K562 (cell line): ENCODE data around the gene ZNF622. TPM values are rescaled to one million over a fixed set of nuclear protein-coding genes. Genes with fewer than 3 reads are reported as not detected.
A peak's percentile ranks its signal among the peaks of the same experiment; 100 is the strongest.

ENCODE experiments used
- CTCF ChIP-seq, 3 experiments: IDR thresholded peaks in 2 of 3; conservative IDR thresholded peaks in 1 of 3; 2 replicates each; pipeline ENCODE4 v1.5.1; 2011 to 2012; ENCODE audit warnings: low read length in 3 of 3, mild to moderate bottlenecking in 3 of 3, control low read depth in 2 of 3, improper control_type of control experiment in 1 of 3, inconsistent platforms in 1 of 3, low read depth in 1 of 3, mixed read lengths in 1 of 3, moderate library complexity in 1 of 3; ENCODE audit not compliant: insufficient read depth in 2 of 3
- NELFE ChIP-seq: IDR thresholded peaks from 2 replicates; pipeline ENCODE4 v1.6.1; 2011; ENCODE audit warnings: mild to moderate bottlenecking; ENCODE audit not compliant: insufficient read depth, insufficient read length
- NFIC ChIP-seq: fragments of 450-650 bp; IDR thresholded peaks from 2 replicates; pipeline ENCODE4 v1.6.1; 2017; ENCODE audit warnings: mild to moderate bottlenecking, inconsistent platforms
- RREB1 ChIP-seq: fragments of 250-450 bp; sonication (Bioruptor Pico); IDR thresholded peaks from 2 replicates; pipeline ENCODE4 v1.4.0; 2020
- SRF ChIP-seq, 2 experiments: fragments of 250-450, 450-650 bp in 1 of 2; sonication (Bioruptor Pico) in 1 of 2; sonication (generic) in 1 of 2; formaldehyde crosslinking; IDR thresholded peaks; 2 replicates each; pipeline versions ENCODE4 v1.5.0 to v1.5.1; 2020 to 2022; ENCODE audit warnings: mild to moderate bottlenecking in 1 of 2, missing genetic modification reagents in 1 of 2
- TCF3 ChIP-seq: sonication (generic); formaldehyde crosslinking; IDR thresholded peaks from 2 replicates; pipeline ENCODE4 v1.4.0; 2020; ENCODE audit warnings: mild to moderate bottlenecking, missing genetic modification reagents
- ZNF311 ChIP-seq: fragments of 250-450 bp; sonication (Bioruptor Pico); IDR thresholded peaks from 2 replicates; pipeline ENCODE4 v1.4.0; 2020; ENCODE audit warnings: mild to moderate bottlenecking, moderate library complexity
- ZNF589 ChIP-seq: fragments of 200-800 bp; sonication (Bioruptor generic); IDR thresholded peaks from 2 replicates; pipeline ENCODE4 v1.6.1; 2016; ENCODE audit warnings: low read depth, missing genetic modification characterization, missing compliant biosample characterization
- ZNF696 ChIP-seq: fragments of 250-450 bp; sonication (Bioruptor Pico); conservative IDR thresholded peaks from 2 replicates; pipeline ENCODE4 v1.4.0; 2020; ENCODE audit warnings: mild to moderate bottlenecking, moderate library complexity
- ZNF778 ChIP-seq: fragments of 450-650 bp; formaldehyde crosslinking; IDR thresholded peaks from 2 replicates; pipeline ENCODE4 v1.4.0; 2020; ENCODE audit warnings: mild to moderate bottlenecking, moderate library complexity
- polyA plus RNA-seq, 8 experiments: library from polyadenylated mRNA; depleted of rRNA in 4 of 8; stranded (reverse) in 5 of 8; unstranded in 3 of 8; fragments of >200 nt; fragmentation: Nextera tagmentation in 2 of 8; fragmentation: Illumina TruSeq in 1 of 8; extraction: Ambion mirVana in 2 of 8; extraction: Trizol in 1 of 8; gene quantifications; 2 replicates each; pipeline versions ENCODE4 v1.2.1 to v1.2.3, GENCODE V29; 2011 to 2014; ENCODE audit warnings: inconsistent platforms in 1 of 8, missing spikeins in 1 of 8
- total RNA-seq, 7 experiments: library from RNA; depleted of rRNA in 6 of 7; stranded (reverse); fragments of >200 nt in 6 of 7; fragmentation: Illumina TruSeq in 2 of 7; extraction: Trizol in 2 of 7; gene quantifications; 2 replicates each; pipeline versions ENCODE4 v1.2.1 to v1.2.3, GENCODE V29; 2011 to 2021; ENCODE audit warnings: low replicate concordance in 1 of 7
- TF ChIP-seq, protein P1 (sequence below): fragments of 450-650 bp; conservative IDR thresholded peaks from 2 replicates; pipeline ENCODE4 v1.6.1; 2016; ENCODE audit warnings: missing genetic modification characterization, low read depth, mild to moderate bottlenecking, missing compliant biosample characterization, moderate library complexity

ZNF622 gene
- total and polyA plus RNA-seq, 9 of the 15 experiments (the other 6 are each of a cell fraction or from before 2014, with no cell fraction given), result 9.6 to 51.5 (median 32.3) TPM

DNA sequence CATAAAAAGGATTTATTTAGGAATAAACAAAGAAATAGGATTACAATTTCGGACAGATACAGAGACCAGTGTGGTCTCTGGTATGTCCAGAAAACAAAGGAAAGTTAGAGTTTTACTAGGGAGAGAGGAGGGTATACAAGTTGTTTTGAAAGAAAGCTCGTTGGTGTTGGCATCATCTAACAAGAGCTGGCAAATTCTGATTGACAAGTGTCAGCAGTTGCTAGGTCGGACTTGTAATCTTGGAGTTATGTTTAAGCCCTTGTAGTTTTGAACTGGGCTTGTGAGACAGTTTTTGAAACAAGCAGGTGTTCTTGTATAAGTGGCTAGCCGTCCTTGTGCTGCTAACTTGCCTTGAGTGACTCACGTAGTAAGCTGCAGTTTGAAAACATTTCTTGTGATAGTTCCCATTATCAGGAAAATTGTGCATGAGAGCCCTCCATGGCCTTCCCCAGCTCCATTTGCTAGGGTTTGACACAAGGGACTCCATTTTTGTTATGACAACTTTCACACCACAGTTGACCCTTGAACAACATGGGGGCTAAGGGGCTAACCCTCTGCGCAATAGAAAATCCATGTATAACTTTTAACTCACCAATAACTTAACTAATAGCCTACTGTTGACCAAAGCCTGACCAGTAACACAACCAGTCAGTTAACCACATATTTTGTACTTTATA, 48.1 kb downstream of the ZNF622 start (continued):
- TF ChIP-seq, protein P1, sequence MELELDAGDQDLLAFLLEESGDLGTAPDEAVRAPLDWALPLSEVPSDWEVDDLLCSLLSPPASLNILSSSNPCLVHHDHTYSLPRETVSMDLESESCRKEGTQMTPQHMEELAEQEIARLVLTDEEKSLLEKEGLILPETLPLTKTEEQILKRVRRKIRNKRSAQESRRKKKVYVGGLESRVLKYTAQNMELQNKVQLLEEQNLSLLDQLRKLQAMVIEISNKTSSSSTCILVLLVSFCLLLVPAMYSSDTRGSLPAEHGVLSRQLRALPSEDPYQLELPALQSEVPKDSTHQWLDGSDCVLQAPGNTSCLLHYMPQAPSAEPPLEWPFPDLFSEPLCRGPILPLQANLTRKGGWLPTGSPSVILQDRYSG, result no peak
- TF ChIP-seq ZNF778 (CRISPR knock-in tag) (no peak), RREB1 (CRISPR knock-in tag) (no peak), ZNF589 (CRISPR knock-in tag) (no peak), ZNF311 (CRISPR knock-in tag) (peak; percentile 52; the same call in 1 of the 2 replicates), ZNF696 (CRISPR knock-in tag) (no peak), NFIC (no peak), TCF3 (no peak), CTCF (IDR thresholded peaks at IDR 0.05 in 2 of 3, conservative IDR thresholded peaks at IDR 0.05 in 1 of 3; ENCODE audit: insufficient read depth in 2 of 3, low read depth in 1 of 3, low read length in 3 of 3) (no peak), SRF (CRISPR knock-in tag; IDR thresholded peaks at IDR 0.05) (no peak), NELFE (no peak)
